Measurements from ENCODE around the gene XYLT1. TPM values are rescaled to one million over a fixed set of nuclear protein-coding genes. Genes with fewer than 3 reads are reported as not detected.

XYLT1 gene
- total RNA-seq, 1 experiment from 2014 or later, result 1.7 TPM

- Histone ChIP-seq H3K79me2 (ENCODE audit: low read depth) (no peaks in the 10 kb centered on the region), H3K27ac (no peak overlapping the region), H3K36me3 (ENCODE audit: low read depth) (no peaks in the 10 kb centered on the region), H2AFZ (no peak overlapping the region), H3K4me3 (no peak overlapping the region), H3K4me1 (replicated peaks; ENCODE audit: insufficient read depth) (no peaks in the 10 kb centered on the region), H3K9me3 (ENCODE audit: insufficient read depth, low read depth) (no peaks in the 10 kb centered on the region), H3K27me3 (ENCODE audit: insufficient read depth, low read depth) (peaks cover 19% of the 10 kb centered on the region), H4K20me1 (ENCODE audit: insufficient read depth) (no peaks in the 10 kb centered on the region), H3K4me2 (no peak overlapping the region), H3K9me2 (ENCODE audit: insufficient read depth) (no peaks in the 10 kb centered on the region), H3F3A (ENCODE audit: insufficient read depth, low read depth) (no peaks in the 10 kb centered on the region)
- intact Hi-C loops (cut with micrococcal nuclease; ENCODE audit: unreplicated experiment), result no loop called here
- BruUV-seq (replicated peaks), result no TSS peak
- ChIA-PET POLR2A (ENCODE audit: unreplicated experiment) (no interaction called here), CTCF (no interaction called here)
- no peak for TF ChIP-seq CTCF (conservative IDR thresholded peaks at IDR 0.05)
- no peak for TF ChIP-seq EZH2 (IDR thresholded peaks at IDR 0.05; ENCODE audit: low read depth)
- DNase-seq, result no peak
These were observed 103.7 kb downstream of the XYLT1 start for GRCh38 chr16:17367036-17367435.

GRCh38 chr16:17366299-17366961 is 104.3 kb downstream of the XYLT1 start:
- POLR2A ChIA-PET (ENCODE audit: unreplicated experiment), result no interaction called here
- no peaks in the 10 kb centered on the region for H4K20me1 ChIP-seq (ENCODE audit: insufficient read depth)

GRCh38 chr16:17365591-17366298 is 105.0 kb downstream of the XYLT1 start:
- CTCF ChIA-PET, result no interaction called here
- Histone ChIP-seq H3K27ac (no peak overlapping the region), H2AFZ (no peak overlapping the region), H3K4me2 (no peak overlapping the region), H3K9me2 (ENCODE audit: insufficient read depth) (no peaks in the 10 kb centered on the region), H3K27me3 (ENCODE audit: insufficient read depth, low read depth) (peaks cover 19% of the 10 kb centered on the region), H4K20me1 (ENCODE audit: insufficient read depth) (no peaks in the 10 kb centered on the region), H3K9me3 (ENCODE audit: insufficient read depth, low read depth) (no peaks in the 10 kb centered on the region), H3K79me2 (ENCODE audit: low read depth) (no peaks in the 10 kb centered on the region), H3K4me3 (no peak overlapping the region), H3K4me1 (replicated peaks; ENCODE audit: insufficient read depth) (no peaks in the 10 kb centered on the region), H3K36me3 (ENCODE audit: low read depth) (no peaks in the 10 kb centered on the region), H3F3A (ENCODE audit: insufficient read depth, low read depth) (no peaks in the 10 kb centered on the region)
- intact Hi-C loops (cut with micrococcal nuclease; ENCODE audit: unreplicated experiment), result no loop called here
- BruUV-seq (replicated peaks), result no TSS peak
- TF ChIP-seq CTCF (conservative IDR thresholded peaks at IDR 0.05) (no peak), EZH2 (IDR thresholded peaks at IDR 0.05; ENCODE audit: low read depth) (no peak)
- POLR2A ChIA-PET (ENCODE audit: unreplicated experiment), result no interaction called here
- DNase-seq, result no peak

More at GRCh38 chr16:17366299-17366961, 104.3 kb downstream of the XYLT1 start:
- no peaks in the 10 kb centered on the region for H3F3A ChIP-seq (ENCODE audit: insufficient read depth, low read depth)
- TF ChIP-seq CTCF (conservative IDR thresholded peaks at IDR 0.05) (no peak), EZH2 (IDR thresholded peaks at IDR 0.05; ENCODE audit: low read depth) (no peak)
- no peak overlapping the region for H2AFZ ChIP-seq
- no peak overlapping the region for H3K4me2 ChIP-seq
- peaks cover 19% of the 10 kb centered on the region for H3K27me3 ChIP-seq (ENCODE audit: insufficient read depth, low read depth)
- intact Hi-C loops (cut with micrococcal nuclease; ENCODE audit: unreplicated experiment), result no loop called here
- no peak for DNase-seq
- H3K36me3 ChIP-seq (ENCODE audit: low read depth), result no peaks in the 10 kb centered on the region
- no peaks in the 10 kb centered on the region for H3K4me1 ChIP-seq (replicated peaks; ENCODE audit: insufficient read depth)
- H3K4me3 ChIP-seq, result no peak overlapping the region
- no peak overlapping the region for H3K27ac ChIP-seq
- CTCF ChIA-PET, result no interaction called here
- H3K9me3 ChIP-seq (ENCODE audit: insufficient read depth, low read depth), result no peaks in the 10 kb centered on the region
- H3K9me2 ChIP-seq (ENCODE audit: insufficient read depth), result no peaks in the 10 kb centered on the region
- H3K79me2 ChIP-seq (ENCODE audit: low read depth), result no peaks in the 10 kb centered on the region
- no TSS peak for BruUV-seq (replicated peaks)

All from PC-9 (cell line).